Gastrocnemius medialis (tissue), 4 donors: ENCODE results near the gene NFKBIE.

Source experiments
- POLR2A ChIP-seq, 2 donors: fragments of 450-650 bp; IDR thresholded peaks; one replicate each; pipeline ENCODE4 v1.6.1; 2017; ENCODE audit warnings: antibody characterized with exemption in 2 of 2, mild to moderate bottlenecking in 2 of 2, moderate library complexity in 2 of 2
- TF ChIP-seq, protein P1 (sequence below), 5 experiments: fragments of 450-650 bp in 3 of 5; fragments of 200-600 bp in 2 of 5; sonication (generic) in 2 of 5; IDR thresholded peaks in 4 of 5; conservative IDR thresholded peaks in 1 of 5; 1 replicate in 4 of 5; 2 replicates in 1 of 5; pipeline ENCODE4 v1.5.1; 2016 to 2019; ENCODE audit warnings: antibody characterized with exemption in 5 of 5, mild to moderate bottlenecking in 3 of 5, moderate library complexity in 3 of 5

DNA sequence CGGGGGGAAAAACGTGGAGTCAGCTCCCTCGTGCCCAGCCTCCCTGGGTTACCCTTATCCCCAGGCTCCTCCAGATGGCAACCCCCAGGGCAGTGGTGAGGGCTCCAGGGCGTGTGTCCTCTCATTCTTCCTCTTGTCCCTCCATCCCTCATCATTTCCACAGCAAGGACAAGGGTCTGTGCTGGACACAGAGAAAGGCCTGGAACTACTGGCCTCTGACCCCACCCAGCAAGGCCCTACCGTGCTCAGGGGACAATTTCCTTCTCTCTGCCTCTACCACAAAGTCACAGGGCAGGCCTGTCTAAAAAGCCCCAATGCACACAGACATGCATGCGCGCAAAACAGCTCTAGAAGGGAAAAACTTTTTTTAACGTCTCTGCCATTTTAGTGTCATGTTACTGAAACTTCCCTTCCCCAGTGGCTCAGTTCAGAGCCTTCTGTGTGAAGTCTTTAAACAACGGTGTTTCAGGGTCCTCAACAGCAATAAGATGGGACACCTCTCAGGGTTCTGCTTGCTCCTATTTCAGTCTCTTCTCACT is 7.0 kb downstream of the NFKBIE start:
- TF ChIP-seq, protein P1, sequence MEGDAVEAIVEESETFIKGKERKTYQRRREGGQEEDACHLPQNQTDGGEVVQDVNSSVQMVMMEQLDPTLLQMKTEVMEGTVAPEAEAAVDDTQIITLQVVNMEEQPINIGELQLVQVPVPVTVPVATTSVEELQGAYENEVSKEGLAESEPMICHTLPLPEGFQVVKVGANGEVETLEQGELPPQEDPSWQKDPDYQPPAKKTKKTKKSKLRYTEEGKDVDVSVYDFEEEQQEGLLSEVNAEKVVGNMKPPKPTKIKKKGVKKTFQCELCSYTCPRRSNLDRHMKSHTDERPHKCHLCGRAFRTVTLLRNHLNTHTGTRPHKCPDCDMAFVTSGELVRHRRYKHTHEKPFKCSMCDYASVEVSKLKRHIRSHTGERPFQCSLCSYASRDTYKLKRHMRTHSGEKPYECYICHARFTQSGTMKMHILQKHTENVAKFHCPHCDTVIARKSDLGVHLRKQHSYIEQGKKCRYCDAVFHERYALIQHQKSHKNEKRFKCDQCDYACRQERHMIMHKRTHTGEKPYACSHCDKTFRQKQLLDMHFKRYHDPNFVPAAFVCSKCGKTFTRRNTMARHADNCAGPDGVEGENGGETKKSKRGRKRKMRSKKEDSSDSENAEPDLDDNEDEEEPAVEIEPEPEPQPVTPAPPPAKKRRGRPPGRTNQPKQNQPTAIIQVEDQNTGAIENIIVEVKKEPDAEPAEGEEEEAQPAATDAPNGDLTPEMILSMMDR (IDR thresholded peaks at IDR 0.05 in 4 of 5, conservative IDR thresholded peaks at IDR 0.05 in 1 of 5), result no peak
- no peak for TF ChIP-seq POLR2A (IDR thresholded peaks at IDR 0.05)
